Epidermal melanocyte (primary cell): ENCODE results near the gene RAB31.
"Not testable (repeated sequence)": the region's sequence is repeated elsewhere in the genome, so short reads cannot be mapped to it uniquely, and the experiment has no call there.

Source experiments
- DNase-seq: peaks from one replicate; pipeline ENCODE4 v3.0.0; 2011; ENCODE audit warnings: low spot score; ENCODE audit not compliant: insufficient read length

Gene RAB31

DNA sequence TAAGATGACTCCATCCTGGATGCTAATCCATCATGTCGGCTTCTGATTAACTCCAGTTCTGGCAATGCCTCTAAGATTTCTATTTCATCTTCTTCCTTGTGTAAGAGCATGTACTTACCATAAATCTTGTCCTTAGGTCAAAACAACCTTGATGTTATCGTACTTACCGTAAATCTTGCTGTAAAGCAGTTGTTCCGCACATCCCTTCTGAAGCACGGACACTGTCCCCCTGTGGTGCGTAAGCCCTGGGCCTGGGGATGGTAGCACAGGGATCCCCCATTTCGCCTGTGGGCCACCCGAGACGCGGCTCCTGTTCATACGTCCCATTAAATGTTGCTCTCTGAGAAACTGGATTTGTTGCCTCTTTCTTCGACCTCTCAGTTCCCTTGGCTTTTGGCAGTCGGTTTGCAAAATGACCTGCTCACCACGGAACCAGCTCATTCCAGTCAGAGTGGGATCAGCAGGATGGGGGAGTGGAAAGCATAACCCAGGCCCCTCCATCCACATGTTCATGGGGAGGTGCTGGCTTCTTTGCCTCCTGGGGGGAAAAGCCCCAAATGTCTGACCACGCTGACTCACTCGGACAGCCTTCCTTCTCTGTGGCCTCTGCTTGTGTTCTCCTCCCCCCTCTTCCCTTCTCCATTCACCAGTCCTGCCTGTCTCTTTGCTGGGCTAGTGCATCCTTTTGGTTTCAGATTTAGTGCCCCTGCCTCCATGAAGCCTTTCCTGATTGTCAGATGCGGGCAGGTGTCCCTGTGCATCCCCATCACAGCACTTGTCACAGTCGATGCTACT, 49.9 kb downstream of the RAB31 start:
- DNase-seq: no peak

DNA sequence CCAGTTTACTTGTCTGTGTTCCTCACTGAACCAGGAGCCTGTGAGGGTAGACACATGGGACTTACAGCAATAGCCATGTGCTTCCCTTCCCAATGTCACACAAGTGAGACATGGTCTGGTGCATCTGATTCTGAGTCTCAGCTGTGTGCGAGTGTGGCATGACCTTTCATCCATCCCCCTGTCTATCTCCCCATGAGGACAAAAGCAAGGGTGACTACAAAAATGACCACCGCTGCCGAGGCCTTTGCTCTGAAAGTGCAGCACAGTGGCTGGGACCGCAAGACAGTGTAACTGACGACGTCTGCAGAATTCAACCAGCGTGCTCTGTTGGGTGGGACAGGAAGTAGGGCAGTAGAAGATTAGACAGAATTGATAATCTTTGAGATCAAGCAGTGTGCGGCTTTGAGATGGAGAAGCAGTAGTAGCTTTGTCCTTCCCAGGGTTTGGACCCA, 50.5 kb downstream of the RAB31 start:
- DNase-seq: no peak

DNA sequence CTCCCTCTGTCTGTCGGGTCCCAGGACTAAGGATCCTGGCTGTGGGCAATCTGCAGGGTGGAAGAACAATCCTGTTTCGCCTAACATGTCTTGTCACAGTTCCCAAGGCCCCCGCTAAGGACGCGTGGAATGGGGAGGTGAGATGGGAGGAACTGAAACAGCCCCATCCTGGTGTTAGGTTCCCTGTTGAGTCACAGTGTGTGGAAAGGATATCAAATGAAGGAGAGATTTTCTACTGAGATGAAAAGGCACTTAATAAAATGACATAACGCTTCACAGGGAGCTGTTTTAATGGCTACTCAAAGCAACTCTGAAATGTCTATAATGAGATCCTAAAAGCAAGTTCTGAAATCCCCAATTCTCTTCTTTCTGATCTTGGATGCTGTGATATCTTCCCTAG, 52.5 kb downstream of the RAB31 start:
- DNase-seq: no peak

DNA sequence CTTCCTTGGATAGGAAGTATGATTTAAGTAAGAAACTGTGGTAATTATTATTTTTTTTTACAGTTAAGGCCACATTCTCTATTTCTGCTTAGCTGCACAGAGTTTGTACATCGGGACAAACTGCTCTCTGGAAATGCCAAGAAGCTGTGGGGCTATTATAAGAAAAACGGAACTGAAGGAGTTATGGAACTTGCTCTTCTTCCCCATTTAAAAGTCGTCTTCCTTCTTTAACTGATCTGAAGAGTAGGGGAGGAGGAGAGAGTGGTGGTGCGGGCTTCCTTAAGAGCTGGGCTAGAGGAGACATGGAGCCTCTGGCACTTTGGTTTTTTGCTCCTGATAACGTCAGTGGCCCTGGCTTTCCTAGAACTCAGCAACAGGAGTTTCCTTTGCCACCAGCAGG, 54.4 kb downstream of the RAB31 start:
- no peak for DNase-seq

DNA sequence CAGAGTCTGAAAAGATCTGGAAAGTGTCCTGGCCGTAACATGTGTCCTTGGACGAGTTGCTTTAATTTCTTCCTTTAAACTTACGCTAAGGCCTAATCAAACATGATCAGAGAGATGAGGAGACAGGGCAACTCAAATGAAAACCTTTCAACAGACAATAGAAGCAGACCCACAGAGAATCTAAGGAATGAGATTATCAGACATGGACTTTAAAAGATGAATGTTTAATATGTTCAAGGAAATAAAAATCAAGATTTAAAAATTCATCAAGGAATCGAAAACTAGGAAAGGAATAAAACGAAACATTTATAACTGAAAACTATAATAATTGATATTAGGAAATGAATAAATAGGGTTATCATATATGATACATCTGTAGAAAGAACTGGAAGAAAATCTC, 55.1 kb downstream of the RAB31 start:
- DNase-seq: no peak

DNA sequence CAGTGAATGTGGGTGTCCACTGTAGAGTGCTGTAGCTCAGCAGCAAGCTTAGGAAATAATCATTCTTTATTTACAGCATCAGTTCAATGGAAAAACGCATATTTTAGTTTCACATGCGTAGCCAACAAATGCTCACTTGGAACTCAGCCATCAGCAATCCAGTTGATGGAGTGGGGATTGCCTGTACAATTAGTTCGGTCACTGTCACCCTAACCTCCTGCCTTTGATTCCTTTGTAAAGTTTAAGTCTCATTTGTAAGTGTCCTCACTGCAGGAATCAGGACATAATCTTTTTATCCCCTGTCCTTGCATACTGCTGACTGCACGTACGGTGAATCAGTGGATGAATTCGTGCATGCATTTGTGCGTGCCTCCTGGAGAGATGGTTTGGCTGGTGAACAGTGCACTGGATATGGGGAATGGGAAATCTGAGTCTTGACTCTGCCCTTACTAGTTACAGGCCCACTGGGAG, 55.9 kb downstream of the RAB31 start:
- no peak for DNase-seq

DNA sequence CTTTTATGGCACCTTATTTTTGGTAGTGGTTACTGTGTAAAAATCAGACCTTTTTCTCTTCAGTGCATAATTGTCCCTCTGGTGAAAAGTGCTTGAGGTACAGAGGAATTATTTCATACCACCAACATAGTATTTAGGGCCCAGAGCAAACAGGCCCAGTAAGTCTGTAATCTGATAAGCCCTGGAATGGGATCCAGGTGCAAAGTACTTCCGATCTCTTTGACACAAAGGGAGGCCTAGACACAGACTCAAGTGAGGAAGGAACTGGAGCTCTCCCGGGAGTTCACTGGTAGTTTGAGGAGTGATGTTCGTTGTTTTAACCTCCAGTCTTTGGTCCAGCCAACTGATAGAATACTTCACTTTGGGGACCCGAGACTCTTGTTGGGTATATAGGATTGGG, 57.4 kb downstream of the RAB31 start:
- no peak for DNase-seq

DNA sequence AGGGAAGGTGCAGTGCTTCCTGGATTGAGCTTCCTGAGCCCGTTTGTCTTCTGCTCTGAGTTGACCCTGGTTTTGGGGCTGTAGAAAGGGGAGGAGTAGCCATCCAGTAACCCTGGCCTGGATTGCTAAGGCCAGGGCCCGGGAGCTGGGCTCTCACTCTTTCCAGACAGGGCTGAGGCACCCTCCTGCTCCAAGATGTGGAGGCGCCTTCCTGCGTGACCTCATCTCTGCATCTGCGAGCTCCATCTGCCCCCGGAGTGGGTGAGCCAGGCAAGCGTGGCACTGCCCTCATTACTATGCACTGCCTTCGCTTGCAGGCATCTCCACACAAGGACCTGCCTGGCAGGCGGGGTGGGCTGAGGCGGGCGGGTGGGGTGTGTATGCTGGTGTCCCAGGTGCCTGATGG, 58.0 kb downstream of the RAB31 start:
- DNase-seq: no peak

DNA sequence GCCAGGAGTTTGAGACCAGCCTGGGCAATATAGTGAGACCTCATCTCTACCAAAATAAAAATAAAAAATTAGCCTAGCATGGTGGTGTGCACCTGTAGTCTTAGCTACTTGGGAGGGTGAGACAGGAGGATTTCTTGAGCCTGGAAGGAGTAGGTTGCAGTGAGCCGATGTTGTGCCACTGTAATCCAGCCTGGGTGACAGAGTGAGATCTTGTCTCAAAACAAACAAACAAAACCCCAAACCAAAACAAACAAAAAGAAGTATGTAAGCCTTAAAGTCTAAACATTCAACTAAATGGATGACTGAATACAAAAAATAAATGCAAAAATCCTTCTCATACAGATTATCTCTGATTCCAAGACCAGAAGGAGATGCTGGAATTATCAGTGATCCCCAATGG, 58.6 kb downstream of the RAB31 start:
- no peak for DNase-seq

DNA sequence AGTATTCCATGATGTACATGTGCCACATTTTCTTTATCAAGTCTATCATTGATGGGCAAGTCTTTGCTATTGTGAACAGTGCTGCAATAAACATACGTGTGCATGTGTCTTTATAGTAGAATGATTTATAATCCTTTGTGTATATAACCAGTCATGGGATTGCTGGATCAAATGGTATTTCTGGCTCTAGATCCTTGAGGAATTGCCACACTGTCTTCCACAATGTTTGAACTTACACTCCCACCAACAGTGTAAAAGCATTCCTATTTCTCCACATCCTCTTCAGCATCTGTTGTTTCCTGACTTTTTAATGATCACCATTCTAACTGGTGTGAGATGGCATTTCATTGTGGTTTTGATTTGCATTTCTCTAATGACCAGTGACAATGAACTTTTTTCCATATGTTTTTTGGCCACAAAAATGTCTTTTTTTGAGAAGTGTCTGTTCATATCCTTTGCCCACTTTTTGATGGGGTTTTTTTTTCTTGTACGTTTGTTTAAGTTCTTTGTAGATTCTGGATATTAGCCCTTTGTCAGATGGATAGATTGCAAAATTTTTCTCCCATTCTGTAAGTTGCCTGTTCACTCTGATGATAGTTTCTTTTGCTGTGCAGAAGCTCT, 60.1 kb downstream of the RAB31 start:
- not testable (repeated sequence) for DNase-seq

DNA sequence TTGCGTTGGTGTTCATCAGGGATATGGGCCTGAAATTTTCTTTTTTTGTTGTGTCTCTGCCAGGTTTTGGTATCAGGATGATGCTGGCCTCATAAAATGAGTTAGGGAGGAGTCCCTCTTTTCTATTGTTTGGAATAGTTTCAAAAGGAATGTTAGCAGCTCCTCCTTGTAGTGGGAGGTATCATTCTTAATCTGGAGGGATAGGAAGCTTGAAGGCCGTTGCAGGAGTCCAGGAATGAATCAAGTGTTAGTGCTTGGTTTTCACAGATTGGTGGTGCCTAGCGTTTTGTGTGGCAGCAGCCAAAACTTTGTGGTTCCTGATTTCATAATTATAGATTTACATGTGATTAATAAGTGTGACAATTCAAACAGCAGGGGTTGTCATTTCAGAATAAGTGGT, 62.0 kb downstream of the RAB31 start:
- DNase-seq: not testable (repeated sequence)

DNA sequence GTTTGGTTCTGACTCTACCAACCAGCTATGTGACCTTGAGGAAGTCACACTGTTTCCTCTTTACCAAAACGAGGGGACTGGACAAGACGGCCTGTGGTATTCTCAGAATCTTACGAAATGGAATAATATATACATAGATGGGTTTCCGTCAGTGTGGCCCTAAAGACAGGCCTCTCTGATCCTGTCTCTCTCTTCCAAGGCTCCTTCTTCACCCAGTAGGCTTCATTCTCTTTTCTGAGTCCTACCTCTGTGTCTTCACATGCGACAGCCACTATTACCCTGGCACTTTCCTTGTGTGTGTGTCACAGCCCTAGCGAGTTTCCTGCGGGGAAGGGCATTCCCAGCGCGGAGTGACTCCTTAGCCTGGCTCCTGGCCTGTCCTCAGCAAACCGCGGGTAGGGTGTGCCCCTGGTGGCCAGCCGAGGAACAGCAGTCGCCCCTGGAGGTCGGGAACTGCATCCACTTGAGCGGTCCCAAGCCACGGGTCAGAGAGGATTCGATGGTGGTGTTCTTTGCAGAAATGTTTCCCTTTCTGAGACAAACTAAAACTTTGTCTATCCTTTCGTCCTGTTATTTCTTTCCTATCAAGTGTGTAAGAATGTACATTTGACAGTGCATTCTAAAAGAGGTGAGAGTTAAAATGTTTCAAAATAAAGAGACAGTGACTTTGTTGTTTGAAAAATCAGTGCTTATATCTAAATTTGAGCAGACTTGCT, 63.3 kb downstream of the RAB31 start:
- peak; percentile 46 for DNase-seq

DNA sequence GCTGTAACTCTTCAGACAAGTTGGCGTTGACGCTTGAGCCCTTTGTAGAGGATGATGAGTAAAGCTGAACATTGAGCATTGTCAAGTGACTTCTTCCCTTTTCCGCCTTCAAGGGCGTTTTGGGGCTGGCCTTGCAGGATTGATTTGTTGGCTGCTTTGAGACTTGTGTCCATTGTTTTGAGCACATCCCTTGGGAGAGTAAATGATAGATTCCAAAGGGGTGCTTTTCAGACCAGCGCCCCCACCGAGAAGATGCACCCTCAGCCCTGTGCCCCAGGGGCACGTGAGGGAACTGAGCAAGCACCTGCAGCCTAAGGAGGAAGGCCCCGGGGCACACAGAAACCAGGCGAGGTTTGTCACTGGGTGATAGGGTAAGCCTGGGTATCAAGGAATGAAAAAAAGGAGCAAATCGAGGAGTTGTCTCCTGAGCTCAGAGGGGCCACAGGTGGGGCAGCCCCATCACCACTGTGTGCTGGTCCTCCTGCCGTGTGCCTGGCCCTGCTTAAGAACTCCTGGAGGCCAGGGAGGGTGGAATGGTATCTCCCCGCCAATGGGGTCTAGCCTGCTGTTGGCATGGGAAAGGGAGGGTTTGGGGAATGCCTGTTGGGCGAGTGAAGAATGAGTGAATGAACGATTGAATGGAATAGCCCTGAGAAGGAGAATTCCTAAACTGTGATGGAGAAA, 64.0 kb downstream of the RAB31 start:
- no peak for DNase-seq

DNA sequence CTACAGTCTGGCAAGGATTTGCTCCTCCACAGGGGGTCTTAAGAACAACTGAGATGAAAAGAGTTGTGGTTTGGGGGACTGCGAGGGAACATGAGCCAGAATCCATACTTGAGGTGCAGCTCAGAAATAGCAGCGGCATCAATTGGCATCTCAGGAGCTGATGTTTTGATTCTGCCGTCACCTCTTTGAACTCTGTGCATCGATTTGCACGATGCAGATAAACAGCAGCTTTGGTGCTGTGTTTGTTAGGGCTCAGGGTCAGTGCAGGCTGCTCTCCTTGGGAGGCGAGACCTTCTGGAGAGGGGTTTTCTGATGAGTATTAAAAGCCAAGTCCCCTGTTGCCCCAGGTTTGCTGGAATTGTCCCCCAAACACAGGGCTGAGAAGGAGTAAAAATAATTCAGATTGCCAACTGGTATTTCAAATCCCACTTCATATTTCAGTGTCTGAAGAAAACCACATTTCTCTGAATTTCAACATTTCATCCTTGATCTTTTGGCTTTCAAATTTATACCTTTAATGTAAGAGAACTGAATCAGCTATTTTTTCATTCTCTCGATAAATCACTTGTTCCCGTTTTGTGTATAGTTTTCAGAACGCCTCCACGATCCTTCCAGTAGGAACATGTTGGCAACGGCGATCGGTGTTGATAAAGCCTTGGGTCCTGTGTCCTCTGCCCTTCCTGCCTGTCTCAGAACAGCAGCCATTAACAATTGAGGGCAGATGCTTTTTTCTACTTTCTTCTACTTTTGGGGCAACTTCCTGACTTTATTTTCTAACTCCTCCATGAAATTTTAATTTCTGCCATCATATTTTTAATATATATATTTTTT, 65.0 kb downstream of the RAB31 start:
- no peak for DNase-seq

DNA sequence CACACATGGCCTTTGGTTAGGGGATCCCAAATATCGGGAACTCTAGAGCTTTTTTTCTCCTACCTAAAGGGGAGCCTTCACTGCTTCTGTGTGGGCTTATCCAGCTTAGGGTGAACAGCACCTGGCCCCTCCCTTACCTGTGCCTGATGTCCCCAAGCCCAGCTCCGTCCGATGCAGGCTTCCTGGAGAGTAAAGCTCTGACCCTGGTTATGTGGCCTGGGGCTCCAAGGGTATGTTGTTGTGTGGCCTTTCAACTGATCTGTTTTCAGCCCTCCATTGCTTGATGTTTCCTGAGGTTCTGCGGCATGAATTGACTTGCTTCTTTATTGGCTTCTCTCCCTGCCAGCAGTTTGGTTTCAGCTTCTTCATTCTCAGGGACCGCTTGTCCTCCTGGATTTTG, 66.0 kb downstream of the RAB31 start:
- no peak for DNase-seq

DNA sequence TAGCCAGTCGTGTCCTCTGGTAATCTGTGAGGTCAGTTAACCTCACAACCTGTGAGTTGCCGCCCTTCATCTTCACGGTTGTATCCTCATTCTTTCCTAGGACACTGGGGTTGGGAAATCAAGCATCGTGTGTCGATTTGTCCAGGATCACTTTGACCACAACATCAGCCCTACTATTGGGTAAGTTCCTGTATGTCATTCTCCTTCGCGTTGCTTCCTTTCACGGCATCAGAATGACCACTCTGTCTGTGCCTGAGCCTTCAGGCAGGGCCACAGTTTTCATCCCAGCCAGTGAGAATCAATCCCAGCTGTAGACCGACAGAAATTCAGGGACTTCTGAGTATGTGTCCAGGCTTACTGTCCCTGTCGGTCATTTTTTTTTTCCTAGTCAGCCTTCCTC, 67.1 kb downstream of the RAB31 start:
- no peak for DNase-seq

DNA sequence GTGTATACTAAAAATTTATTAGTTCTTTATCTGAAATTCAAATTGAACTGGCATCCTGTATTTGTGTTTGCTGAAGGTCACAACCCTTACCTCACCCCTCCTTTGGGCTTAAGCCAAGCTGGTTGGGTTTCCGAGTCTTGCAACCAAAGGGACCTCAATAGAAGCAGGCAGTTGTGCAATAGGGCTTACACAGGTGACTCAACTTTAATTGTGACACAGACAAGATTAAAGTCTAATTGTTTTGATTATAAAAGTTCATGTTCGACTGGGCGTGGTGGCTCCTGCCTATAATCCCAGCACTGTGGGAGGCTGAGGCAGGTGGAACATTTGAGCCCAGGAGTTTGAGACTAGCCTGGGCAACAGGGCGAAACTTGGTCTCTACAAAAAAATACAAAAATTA, 71.5 kb downstream of the RAB31 start:
- DNase-seq: no peak

DNA sequence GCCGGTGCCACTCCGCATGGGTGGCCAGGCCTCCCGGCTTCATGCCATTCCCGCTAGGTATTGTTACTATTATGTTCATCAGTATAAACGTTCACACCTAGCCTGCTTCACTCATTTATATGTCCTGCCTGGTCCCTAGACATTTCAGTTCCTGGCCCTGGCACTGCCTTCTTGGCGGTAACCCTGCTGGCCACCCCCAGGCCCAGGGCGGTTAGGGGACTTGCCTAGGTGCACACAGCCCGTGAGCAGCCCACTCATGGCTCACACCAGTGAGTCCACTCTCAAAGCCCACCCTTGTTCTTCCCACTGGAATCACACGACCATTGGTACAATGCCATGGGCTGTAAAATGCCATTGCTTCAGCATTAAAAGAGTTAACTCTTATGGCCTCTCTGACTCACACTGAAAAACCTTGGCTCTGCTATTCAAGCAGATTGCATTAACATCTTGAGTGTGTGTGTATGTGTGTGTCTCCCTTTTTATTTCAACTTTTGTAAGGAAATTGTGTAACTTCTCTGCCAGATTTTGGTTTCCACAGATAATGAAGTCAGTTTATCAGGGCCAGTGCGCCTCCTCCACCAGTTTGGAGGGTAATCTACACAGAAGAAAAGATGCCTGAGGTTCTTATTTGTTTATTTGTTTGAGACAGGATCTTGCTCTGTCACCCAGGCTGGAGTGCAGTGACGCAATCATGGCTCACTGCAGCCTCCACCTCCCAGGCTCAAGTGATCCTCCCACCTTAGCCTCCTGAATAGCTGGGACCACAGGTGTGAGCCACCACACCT, 74.2 kb downstream of the RAB31 start:
- peak; percentile 22 for DNase-seq

DNA sequence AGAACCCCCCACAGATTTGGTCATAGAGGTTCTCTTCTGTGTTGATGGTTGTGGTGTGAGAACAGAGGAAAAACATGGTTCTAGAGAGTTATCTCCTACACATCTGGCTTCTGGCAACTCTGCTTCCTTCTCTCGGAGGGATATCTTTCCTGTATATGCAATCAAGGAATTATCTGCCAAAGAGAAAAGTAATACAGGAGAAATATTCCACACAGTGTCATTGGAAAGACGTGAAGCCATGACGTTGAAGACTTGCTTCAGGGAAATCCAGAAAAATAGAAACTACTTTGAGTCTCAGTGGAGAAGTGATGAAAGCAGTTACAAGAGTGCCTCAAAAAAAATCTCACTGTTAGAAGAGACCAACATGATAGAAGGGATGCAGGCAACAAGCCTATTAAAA, 78.5 kb downstream of the RAB31 start:
- no peak for DNase-seq

DNA sequence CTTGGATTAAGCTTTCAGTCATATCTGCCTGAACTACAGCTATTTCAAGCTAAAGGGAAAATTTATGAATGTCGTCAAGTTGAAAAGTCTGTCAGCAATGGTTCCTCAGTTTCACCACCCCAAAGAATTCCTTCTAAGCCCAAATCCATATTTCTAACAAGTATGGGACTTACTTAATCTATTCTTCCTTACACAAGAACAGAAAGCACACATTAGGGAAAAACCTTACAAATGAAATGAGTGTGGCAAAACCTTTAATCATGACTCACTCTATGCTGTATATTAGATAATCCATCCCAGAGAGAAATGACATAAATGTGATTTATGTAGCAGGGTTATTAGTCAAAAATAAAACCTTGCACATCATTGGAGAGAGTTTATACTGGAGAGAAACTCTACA, 78.9 kb downstream of the RAB31 start:
- DNase-seq: no peak
